ENCODE measurements around the gene LRP1B. TPM values are rescaled to one million over a fixed set of nuclear protein-coding genes. Genes with fewer than 3 reads are reported as not detected.

Gene LRP1B
- total and polyA plus RNA-seq, 2 of the 8 experiments (the other 6 are each of a cell fraction or from before 2014, with no cell fraction given) = 0.03 TPM; not detected in 1

GRCh38 chr2:140199312-140199711 is 1931.5 kb downstream of the LRP1B start:
- Histone ChIP-seq H3K4ac (replicated peaks; ENCODE audit: insufficient read length, low read depth, low read length) (no peak overlapping the region), H3K9me3 (ENCODE audit: insufficient read depth in 2 of 2, low read depth in 1 of 2, low read length in 1 of 2) (no peaks in the 10 kb centered on the region), H2AFZ (ENCODE audit: low read length) (no peak overlapping the region), H3K23me2 (ENCODE audit: low read depth, low read length) (no peaks in the 10 kb centered on the region), H4K8ac (ENCODE audit: extremely low read depth, insufficient read depth, low read length) (no peak overlapping the region), H2AK5ac (ENCODE audit: low read depth, low read length) (no peak overlapping the region), H4K5ac (ENCODE audit: insufficient read length, low read depth, low read length) (no peak overlapping the region), H3K4me1 (replicated peaks in 1 of 4; ENCODE audit: control insufficient read depth in 3 of 4, insufficient read depth in 4 of 4, low read length in 3 of 4) (no peaks in the 10 kb centered on the region), H2BK20ac (ENCODE audit: low read length) (no peak overlapping the region), H4K91ac (replicated peaks; ENCODE audit: insufficient read length, low read length) (no peak overlapping the region), H3K14ac (ENCODE audit: insufficient read length) (no peak overlapping the region), H3K56ac (replicated peaks; ENCODE audit: insufficient read length, low read depth, low read length) (no peak overlapping the region), H3K79me1 (ENCODE audit: low read depth, low read length) (no peaks in the 10 kb centered on the region), H3K9ac (replicated peaks in 1 of 4; ENCODE audit: extremely low read depth in 1 of 4, low read depth in 3 of 4, low read length in 3 of 4) (no peak overlapping the region), H4K20me1 (replicated peaks in 1 of 2; ENCODE audit: control insufficient read depth in 1 of 2, insufficient read depth in 2 of 2, low read length in 2 of 2) (no peaks in the 10 kb centered on the region), H3K27ac (ENCODE audit: low read depth, low read length) (no peak overlapping the region), H3K4me2 (ENCODE audit: insufficient read depth in 1 of 2, low read depth in 2 of 2, low read length in 2 of 2) (no peak overlapping the region), H3K18ac (ENCODE audit: extremely low read depth, low read length) (no peak overlapping the region), H3K23ac (ENCODE audit: insufficient read length) (no peak overlapping the region), H2BK12ac (ENCODE audit: low read depth, low read length) (no peak overlapping the region), H2BK5ac (ENCODE audit: low read depth, low read length) (no peak overlapping the region), H3K4me3 (ENCODE audit: extremely low read depth in 1 of 4, insufficient read depth in 2 of 4, low read depth in 3 of 4, low read length in 4 of 4) (no peak overlapping the region), H3K79me2 (ENCODE audit: control insufficient read depth in 1 of 2, insufficient read depth in 2 of 2, low read length in 2 of 2) (no peaks in the 10 kb centered on the region), H2BK15ac (ENCODE audit: low read length) (no peak overlapping the region), H3K27me3 (replicated peaks in 1 of 4; ENCODE audit: control insufficient read depth in 3 of 4, extremely low read depth in 1 of 4, insufficient read depth in 3 of 4, low read length in 3 of 4) (no peaks in the 10 kb centered on the region), H2BK120ac (replicated peaks; ENCODE audit: low read depth, low read length) (no peak overlapping the region), H3K36me3 (ENCODE audit: control insufficient read depth in 2 of 4, insufficient read depth in 4 of 4, low read length in 3 of 4) (no peaks in the 10 kb centered on the region)
- ChIA-PET POLR2A (ENCODE audit: partially characterized antibody) (no interaction called here), CTCF (ENCODE audit: partially characterized antibody) (interaction anchor here (0.8 to 1.1 kb wide), 2 partner anchors 23 to 31 kb away, joined by 3 read pairs; no protein-coding TSS in a partner anchor)
- no peak for TF ChIP-seq MAX (IDR thresholded peaks at IDR 0.05)
- TF ChIP-seq POLR2AphosphoS5 (IDR thresholded peaks at IDR 0.05; ENCODE audit: low read depth, low read length) = no peak
- no peak for TF ChIP-seq PHF8 (conservative IDR thresholded peaks at IDR 0.05; ENCODE audit: low read depth, low read length)
- TF ChIP-seq MAFK (IDR thresholded peaks at IDR 0.05; ENCODE audit: low read depth, low read length) = no peak
- no peak for TF ChIP-seq TAF1 (IDR thresholded peaks at IDR 0.05; ENCODE audit: low read depth, low read length)
- TF ChIP-seq KDM1A (IDR thresholded peaks at IDR 0.05; ENCODE audit: borderline replicate concordance, low read length) = no peak
- no peak for TF ChIP-seq SP1 (IDR thresholded peaks at IDR 0.05; ENCODE audit: low read depth, low read length)
- no peak for TF ChIP-seq HDAC2 (IDR thresholded peaks at IDR 0.05; ENCODE audit: borderline replicate concordance in 1 of 2, low read depth in 2 of 2, low read length in 2 of 2)
- no peak for TF ChIP-seq KDM4A (IDR thresholded peaks at IDR 0.05; ENCODE audit: low read depth, low read length, severe bottlenecking)
- FAIRE-seq = no peak
- WGBS, 2 experiments (ENCODE audit: extremely low coverage in 1 of 2, insufficient coverage in 1 of 2, insufficient read length in 1 of 2, insufficient replicate concordance in 2 of 2, low coverage in 1 of 2, low lambda C conversion rate in 2 of 2, missing lambda C conversion rate in 1 of 2) = 95% methylated on average over 1 of the region's 1 CpG; no CpG with 5 or more reads in 1 of the 2 experiments
- DNase-seq (ENCODE audit: low read depth in 1 of 2, low spot score in 2 of 2) = no peak

All from H1 (cell line).